Measurements from ENCODE around the gene PTTG1IP2. TPM values are rescaled to one million over a fixed set of nuclear protein-coding genes. Genes with fewer than 3 reads are reported as not detected.

The PTTG1IP2 gene
- polyA plus RNA-seq, 1 experiment, result not detected

GRCh38 chr7:90465816-90466215 is 3.6 kb upstream of the PTTG1IP2 start:
- ChIA-PET CTCF (interaction anchor here (0.6 kb wide), 1 partner anchor 575 kb away, joined by 3 read pairs; no protein-coding TSS in a partner anchor), POLR2A (no interaction called here)
- Histone ChIP-seq H3K4me3 (ENCODE audit: low read depth, low read length) (no peak overlapping the region), H3K27me3 (ENCODE audit: control insufficient read depth, insufficient read depth, low read length) (no peaks in the 10 kb centered on the region), H3K27ac (ENCODE audit: low read depth, low read length) (no peak overlapping the region), H3K9me3 (ENCODE audit: control insufficient read depth, insufficient read depth, low read length) (peaks cover 7% of the 10 kb centered on the region)
- DNase-seq (ENCODE audit: low read depth, low spot score), result no peak
- TF ChIP-seq, protein P1, sequence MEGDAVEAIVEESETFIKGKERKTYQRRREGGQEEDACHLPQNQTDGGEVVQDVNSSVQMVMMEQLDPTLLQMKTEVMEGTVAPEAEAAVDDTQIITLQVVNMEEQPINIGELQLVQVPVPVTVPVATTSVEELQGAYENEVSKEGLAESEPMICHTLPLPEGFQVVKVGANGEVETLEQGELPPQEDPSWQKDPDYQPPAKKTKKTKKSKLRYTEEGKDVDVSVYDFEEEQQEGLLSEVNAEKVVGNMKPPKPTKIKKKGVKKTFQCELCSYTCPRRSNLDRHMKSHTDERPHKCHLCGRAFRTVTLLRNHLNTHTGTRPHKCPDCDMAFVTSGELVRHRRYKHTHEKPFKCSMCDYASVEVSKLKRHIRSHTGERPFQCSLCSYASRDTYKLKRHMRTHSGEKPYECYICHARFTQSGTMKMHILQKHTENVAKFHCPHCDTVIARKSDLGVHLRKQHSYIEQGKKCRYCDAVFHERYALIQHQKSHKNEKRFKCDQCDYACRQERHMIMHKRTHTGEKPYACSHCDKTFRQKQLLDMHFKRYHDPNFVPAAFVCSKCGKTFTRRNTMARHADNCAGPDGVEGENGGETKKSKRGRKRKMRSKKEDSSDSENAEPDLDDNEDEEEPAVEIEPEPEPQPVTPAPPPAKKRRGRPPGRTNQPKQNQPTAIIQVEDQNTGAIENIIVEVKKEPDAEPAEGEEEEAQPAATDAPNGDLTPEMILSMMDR (IDR thresholded peaks at IDR 0.05; ENCODE audit: low read depth, low read length), result no peak

DNA sequence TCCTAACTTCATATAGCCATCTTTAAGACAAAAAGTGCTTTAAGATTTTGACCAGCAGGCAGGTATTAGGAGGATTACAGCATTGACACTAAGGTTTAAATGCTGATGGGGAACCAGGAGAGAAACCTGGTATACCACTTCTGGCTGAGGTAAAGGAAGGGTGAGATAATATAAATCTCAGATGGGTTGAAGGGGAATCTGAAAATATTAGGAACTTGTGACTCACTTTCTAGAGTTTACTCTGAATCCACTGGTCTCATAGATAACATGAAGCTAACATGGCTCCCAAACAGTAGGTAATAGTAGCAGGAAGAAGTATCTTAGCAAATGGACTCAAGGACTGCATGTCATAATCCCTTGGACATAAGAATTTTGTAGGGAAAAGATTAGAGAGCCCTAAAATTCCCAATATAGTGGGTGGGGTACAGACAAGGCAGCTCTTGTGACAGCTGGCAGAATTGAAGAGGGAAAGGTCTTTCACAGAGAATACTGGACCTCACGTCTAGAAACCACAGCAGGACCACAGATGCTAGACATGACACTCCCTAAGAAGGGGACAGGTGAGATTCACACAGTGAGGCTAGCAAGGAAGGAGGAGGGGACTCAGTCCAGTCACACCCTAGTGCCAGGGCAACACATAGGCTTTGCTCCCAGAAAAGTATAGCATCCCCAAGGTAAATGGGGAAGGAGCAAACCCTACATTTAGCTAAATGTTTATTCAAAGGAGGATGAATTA is 3.5 kb downstream of the PTTG1IP2 start:
- Histone ChIP-seq H3K4me3 (ENCODE audit: low read depth, low read length) (no peak overlapping the region), H3K9me3 (ENCODE audit: control insufficient read depth, insufficient read depth, low read length) (no peaks in the 10 kb centered on the region), H3K27me3 (ENCODE audit: control insufficient read depth, insufficient read depth, low read length) (no peaks in the 10 kb centered on the region), H3K27ac (ENCODE audit: low read depth, low read length) (no peak overlapping the region)
- ChIA-PET POLR2A (no interaction called here), CTCF (no interaction called here)
- DNase-seq (ENCODE audit: low read depth, low spot score), result no peak
- TF ChIP-seq, protein P1 (IDR thresholded peaks at IDR 0.05; ENCODE audit: low read depth, low read length), result no peak

DNA sequence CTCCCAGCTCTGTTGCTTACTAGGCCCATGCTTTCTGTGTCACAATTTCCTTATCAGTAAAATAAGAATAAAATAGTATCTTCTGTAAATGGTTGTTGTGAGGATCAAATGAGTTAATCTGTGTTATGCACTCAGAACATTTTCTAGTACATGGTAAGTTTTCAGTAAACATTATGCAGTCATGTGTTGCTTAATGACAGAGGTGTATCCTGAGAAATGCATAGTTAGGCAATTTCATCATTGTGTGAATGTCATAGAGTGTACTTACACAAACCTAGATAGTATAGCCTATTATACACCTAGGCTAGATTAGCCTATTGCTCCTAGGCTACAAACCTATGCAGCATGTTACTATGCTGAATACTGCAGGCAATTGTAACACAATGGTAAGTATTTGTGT is 4.4 kb downstream of the PTTG1IP2 start:
- Histone ChIP-seq H3K4me3 (ENCODE audit: low read depth, low read length) (no peak overlapping the region), H3K9me3 (ENCODE audit: control insufficient read depth, insufficient read depth, low read length) (no peaks in the 10 kb centered on the region), H3K27me3 (ENCODE audit: control insufficient read depth, insufficient read depth, low read length) (no peaks in the 10 kb centered on the region), H3K27ac (ENCODE audit: low read depth, low read length) (no peak overlapping the region)
- POLR2A ChIA-PET, result no interaction called here
- CTCF ChIA-PET, result no interaction called here
- TF ChIP-seq, protein P1 (IDR thresholded peaks at IDR 0.05; ENCODE audit: low read depth, low read length), result no peak
- no peak for DNase-seq (ENCODE audit: low read depth, low spot score)

- Histone ChIP-seq H3K4me3 (ENCODE audit: low read depth, low read length) (no peak overlapping the region), H3K27ac (ENCODE audit: low read depth, low read length) (no peak overlapping the region), H3K9me3 (ENCODE audit: control insufficient read depth, insufficient read depth, low read length) (no peaks in the 10 kb centered on the region), H3K27me3 (ENCODE audit: control insufficient read depth, insufficient read depth, low read length) (no peaks in the 10 kb centered on the region)
- ChIA-PET CTCF (interaction anchor here (1.1 kb wide), 1 partner anchor 19 kb away, joined by 4 read pairs; no protein-coding TSS in a partner anchor), POLR2A (no interaction called here)
- TF ChIP-seq, protein P1 (IDR thresholded peaks at IDR 0.05; ENCODE audit: low read depth, low read length), result no peak
- peak; percentile 7 for DNase-seq (ENCODE audit: low read depth, low spot score)
These were observed 5.1 kb downstream of the PTTG1IP2 start for GRCh38 chr7:90474284-90475210.

GRCh38 chr7:90483251-90483650 is 13.8 kb downstream of the PTTG1IP2 start:
- Histone ChIP-seq H3K9me3 (ENCODE audit: control insufficient read depth, insufficient read depth, low read length) (no peaks in the 10 kb centered on the region), H3K27me3 (ENCODE audit: control insufficient read depth, insufficient read depth, low read length) (no peaks in the 10 kb centered on the region), H3K27ac (ENCODE audit: low read depth, low read length) (no peak overlapping the region), H3K4me3 (ENCODE audit: low read depth, low read length) (no peak overlapping the region)
- TF ChIP-seq, protein P1 (IDR thresholded peaks at IDR 0.05; ENCODE audit: low read depth, low read length), result no peak
- CTCF ChIA-PET, result interaction anchor here (0.6 kb wide), 1 partner anchor 36 kb away, joined by 3 read pairs; no protein-coding TSS in a partner anchor
- POLR2A ChIA-PET, result no interaction called here
- DNase-seq (ENCODE audit: low read depth, low spot score), result no peak

All from AG04450 (cell line).